Dendritic cell treated with granulocyte-macrophage colony-stimulating factor and Interleukin-4, amounts not matched to agents 40 ng/mL and 50 ng/mL, for 4 days (primary cell): ENCODE results near the gene PALLD.

Experiments used
- H3K27ac Mint-ChIP-seq: one replicate; pipeline ENCODE4 v1.8.0; 2022; ENCODE audit warnings: mild to moderate bottlenecking, mixed read lengths
- H3K27me3 Mint-ChIP-seq: one replicate; pipeline ENCODE4 v1.8.0; 2022; ENCODE audit warnings: mild to moderate bottlenecking, mixed read lengths
- H3K36me3 Mint-ChIP-seq: one replicate; pipeline ENCODE4 v1.8.0; 2022; ENCODE audit warnings: low read depth, mixed read lengths
- H3K4me1 Mint-ChIP-seq: one replicate; pipeline ENCODE4 v1.8.0; 2022; ENCODE audit warnings: low read depth, mixed read lengths
- H3K4me3 Mint-ChIP-seq: one replicate; pipeline ENCODE4 v1.8.0; 2022; ENCODE audit warnings: mild to moderate bottlenecking, moderate library complexity, mixed read lengths
- H3K9me3 Mint-ChIP-seq: one replicate; pipeline ENCODE4 v1.8.0; 2022; ENCODE audit warnings: mixed read lengths
- intact Hi-C: fragments of 100-400 bp; cut with micrococcal nuclease; formaldehyde crosslinking; loops from one replicate; pipeline ENCODE4 v1.15.0; 2022

PALLD gene

DNA sequence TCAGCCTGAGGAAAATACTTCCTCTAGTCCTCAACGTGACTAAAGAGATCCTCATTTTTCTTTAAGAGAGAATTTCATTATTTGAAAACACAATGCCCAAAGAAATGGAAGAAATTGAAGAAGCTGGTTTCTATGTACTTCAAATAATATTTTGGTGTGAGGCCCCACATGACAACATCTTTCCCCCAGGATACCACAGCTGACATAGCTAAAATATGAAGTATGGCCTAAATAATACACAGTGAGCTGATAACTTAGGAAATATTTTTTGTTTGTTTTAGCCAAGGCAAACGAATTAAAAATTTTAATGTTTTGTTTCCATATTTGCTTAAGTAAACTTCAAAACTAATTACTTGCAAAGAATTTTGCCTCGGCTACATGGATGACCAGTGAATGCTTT is 364.0 kb downstream of the PALLD start:
- intact Hi-C loops: no loop called here
- Mint-ChIP-seq H3K36me3 (peaks cover 53% of the 10 kb centered on the region), H3K27me3 (peaks cover 8% of the 10 kb centered on the region), H3K9me3 (no peaks in the 10 kb centered on the region), H3K27ac (no peak overlapping the region), H3K4me1 (peaks cover 36% of the 10 kb centered on the region), H3K4me3 (no peak overlapping the region)

DNA sequence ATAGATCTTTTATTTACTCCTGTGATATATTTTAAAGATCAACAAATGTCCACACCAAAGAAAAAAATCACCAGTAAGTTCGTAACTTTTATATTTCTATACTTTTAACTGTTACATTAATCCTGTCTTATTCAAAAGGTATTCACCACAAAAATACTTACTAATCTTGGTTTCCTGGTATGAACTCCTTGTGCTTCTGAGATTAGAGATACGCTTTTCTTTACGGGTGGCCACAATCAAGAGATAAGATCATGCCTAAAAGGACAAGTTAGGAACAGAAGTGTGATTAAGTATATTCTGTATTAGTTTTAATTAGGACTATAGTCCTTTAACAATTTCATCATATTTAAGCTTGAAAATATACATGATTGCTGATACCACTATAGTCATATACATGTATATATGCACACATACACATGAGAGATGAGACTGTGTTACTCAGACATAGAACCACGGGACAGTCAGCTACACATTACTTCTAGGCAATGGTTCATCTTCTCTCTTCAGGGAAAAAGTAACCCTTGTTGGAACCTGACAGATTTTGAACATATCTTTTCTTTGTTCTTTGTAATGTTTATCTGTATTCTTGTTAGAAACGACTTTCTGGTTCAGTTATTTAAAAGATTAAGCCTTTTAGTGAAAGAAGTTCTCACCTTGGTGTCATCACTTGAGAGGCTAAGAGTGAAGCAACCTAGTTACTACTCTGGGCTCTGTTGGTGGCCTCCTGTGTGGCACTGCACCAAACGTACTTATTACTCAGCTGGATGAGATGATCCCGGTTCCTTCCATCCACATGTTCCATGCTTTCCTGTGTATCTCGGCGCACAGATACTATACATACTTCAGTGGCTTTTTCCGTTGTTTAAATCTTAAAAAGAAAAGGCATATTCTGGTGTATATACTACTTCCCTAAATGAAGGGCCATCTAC is 367.1 kb downstream of the PALLD start:
- Mint-ChIP-seq H3K9me3 (no peaks in the 10 kb centered on the region), H3K4me1 (peaks cover 44% of the 10 kb centered on the region), H3K27me3 (peaks cover 7% of the 10 kb centered on the region), H3K36me3 (peaks cover 57% of the 10 kb centered on the region), H3K4me3 (no peak overlapping the region), H3K27ac (no peak overlapping the region)
- intact Hi-C loops: no loop called here

DNA sequence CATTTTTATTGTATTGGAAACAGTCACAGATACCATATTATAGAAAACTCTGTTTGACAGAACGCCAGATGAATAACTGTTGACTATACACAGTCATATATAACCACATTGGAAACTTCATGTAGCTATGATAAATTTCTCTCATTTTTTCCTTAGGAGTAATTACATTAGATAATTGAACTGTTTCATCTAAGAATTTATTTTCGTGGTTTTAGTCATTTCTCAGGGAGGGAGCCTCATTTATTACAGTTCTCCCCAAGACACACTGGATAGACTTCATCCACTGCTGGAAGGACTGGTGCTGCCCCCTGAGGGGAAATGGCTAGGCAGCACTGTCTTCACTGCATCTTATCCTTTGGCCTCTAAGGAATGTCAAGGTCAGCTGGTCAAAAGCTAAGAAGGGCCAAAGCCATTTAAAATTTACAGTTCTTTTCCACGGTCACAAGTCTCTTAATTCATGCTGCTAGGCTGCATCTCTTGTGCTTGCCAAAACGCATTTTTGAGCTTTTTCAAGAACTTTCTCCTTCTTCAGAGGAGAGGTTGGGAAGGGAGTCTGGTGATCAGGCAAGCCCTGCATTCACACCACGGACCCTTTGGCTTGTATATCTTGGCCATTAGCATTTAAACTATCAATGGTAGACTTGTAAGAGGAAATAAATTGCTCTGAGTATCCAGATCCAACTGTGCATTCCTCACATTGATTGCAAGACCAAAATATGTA is 368.1 kb downstream of the PALLD start:
- Mint-ChIP-seq H3K4me1 (peaks cover 49% of the 10 kb centered on the region), H3K4me3 (no peak overlapping the region), H3K36me3 (peaks cover 58% of the 10 kb centered on the region), H3K27me3 (peaks cover 13% of the 10 kb centered on the region), H3K9me3 (no peaks in the 10 kb centered on the region), H3K27ac (no peak overlapping the region)
- intact Hi-C loops: no loop called here

DNA sequence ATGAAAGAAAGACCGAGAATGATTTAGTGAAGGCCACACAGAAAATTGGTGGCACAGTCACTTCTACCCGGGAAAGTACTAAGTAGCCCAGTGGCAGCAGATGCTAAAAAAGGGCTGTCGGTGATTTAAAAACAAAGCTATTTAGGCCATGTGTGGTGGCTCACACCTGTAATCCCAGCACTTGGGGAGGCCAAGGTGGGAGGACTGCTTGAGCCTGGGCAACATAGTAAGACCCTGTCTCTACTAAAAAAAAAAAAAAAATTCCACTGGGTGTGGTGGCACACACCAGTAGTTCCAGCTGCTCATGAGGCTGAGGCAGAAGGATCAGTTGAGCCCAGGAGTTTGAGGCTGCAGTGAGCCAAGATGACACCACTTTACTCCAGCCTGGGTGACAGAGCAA is 369.0 kb downstream of the PALLD start:
- Mint-ChIP-seq H3K4me3 (no peak overlapping the region), H3K9me3 (no peaks in the 10 kb centered on the region), H3K36me3 (peaks cover 53% of the 10 kb centered on the region), H3K27ac (no peak overlapping the region), H3K4me1 (peaks cover 40% of the 10 kb centered on the region), H3K27me3 (peaks cover 13% of the 10 kb centered on the region)
- intact Hi-C loops: no loop called here

GRCh38 chr4:168866635-168867034 is 369.8 kb downstream of the PALLD start:
- Mint-ChIP-seq H3K4me3 (no peak overlapping the region), H3K27ac (no peak overlapping the region), H3K27me3 (peaks cover 15% of the 10 kb centered on the region), H3K36me3 (peaks cover 52% of the 10 kb centered on the region), H3K9me3 (no peaks in the 10 kb centered on the region), H3K4me1 (peaks cover 34% of the 10 kb centered on the region)
- intact Hi-C loops: no loop called here

DNA sequence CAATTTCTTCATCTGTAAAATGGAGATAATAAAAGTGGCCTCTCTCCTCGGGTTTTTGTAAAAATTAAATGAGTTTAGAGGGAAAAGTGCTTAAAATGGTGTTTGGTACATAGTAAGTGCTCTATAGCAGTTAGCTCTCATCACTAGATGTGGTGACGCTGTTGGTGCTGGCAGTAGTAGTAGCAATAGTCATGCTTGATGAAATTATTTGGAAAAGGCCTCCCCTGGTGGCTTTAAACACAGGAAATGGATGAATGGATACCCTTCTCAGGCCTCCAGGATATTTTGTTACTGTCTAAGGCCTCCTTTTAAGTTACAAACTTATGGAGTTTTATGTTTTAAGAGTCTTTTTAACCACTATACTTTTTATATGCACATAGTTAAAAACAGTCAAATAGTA is 370.3 kb downstream of the PALLD start:
- peaks cover 38% of the 10 kb centered on the region for H3K4me1 Mint-ChIP-seq
- H3K4me3 Mint-ChIP-seq: no peak overlapping the region
- peaks cover 52% of the 10 kb centered on the region for H3K36me3 Mint-ChIP-seq
- H3K27me3 Mint-ChIP-seq: peaks cover 20% of the 10 kb centered on the region
- H3K9me3 Mint-ChIP-seq: no peaks in the 10 kb centered on the region
- no peak overlapping the region for H3K27ac Mint-ChIP-seq
- intact Hi-C loops: no loop called here

DNA sequence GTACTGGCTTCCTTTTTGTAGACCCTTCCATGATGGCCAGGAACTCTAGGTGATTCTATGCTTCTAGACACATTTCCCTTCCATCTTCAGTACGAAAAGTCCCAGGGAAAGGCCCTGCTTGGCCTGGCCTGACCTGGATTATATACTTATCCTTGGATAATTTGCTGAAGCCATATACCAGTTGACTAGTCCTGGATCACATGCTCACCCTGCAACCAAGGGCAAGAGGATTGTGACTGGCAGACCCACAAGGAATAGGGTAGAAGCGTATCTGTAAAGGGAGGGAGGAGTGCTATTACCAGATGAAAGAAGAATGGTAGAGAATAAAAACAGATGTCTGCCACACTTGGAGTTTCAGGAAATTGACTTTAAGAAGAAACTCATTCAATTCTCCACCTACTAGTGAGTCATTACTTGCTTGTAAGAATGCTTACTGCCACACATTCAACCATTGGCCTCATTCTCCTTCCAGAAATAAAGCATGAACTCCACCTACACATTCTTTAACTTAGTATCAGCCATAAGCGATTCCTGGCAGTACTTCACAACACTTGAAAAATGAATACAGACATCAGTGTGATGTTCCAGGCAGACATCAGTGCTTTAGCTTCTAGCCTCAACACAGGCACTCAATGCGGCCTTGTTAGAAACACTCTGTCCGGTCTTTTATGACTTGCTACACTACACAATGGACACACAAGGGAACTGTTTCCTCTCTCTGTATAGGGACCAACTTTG is 371.4 kb downstream of the PALLD start:
- Mint-ChIP-seq H3K4me1 (peaks cover 29% of the 10 kb centered on the region), H3K27ac (no peak overlapping the region), H3K36me3 (peaks cover 48% of the 10 kb centered on the region), H3K4me3 (no peak overlapping the region), H3K9me3 (no peaks in the 10 kb centered on the region), H3K27me3 (peaks cover 18% of the 10 kb centered on the region)
- intact Hi-C loops: no loop called here

- H3K36me3 Mint-ChIP-seq: peaks cover 49% of the 10 kb centered on the region
- H3K9me3 Mint-ChIP-seq: no peaks in the 10 kb centered on the region
- H3K4me1 Mint-ChIP-seq: peaks cover 26% of the 10 kb centered on the region
- intact Hi-C loops: no loop called here
- H3K27me3 Mint-ChIP-seq: peaks cover 18% of the 10 kb centered on the region
- no peak overlapping the region for H3K27ac Mint-ChIP-seq
- no peak overlapping the region for H3K4me3 Mint-ChIP-seq
These were observed 371.9 kb downstream of the PALLD start for GRCh38 chr4:168868802-168869201.

DNA sequence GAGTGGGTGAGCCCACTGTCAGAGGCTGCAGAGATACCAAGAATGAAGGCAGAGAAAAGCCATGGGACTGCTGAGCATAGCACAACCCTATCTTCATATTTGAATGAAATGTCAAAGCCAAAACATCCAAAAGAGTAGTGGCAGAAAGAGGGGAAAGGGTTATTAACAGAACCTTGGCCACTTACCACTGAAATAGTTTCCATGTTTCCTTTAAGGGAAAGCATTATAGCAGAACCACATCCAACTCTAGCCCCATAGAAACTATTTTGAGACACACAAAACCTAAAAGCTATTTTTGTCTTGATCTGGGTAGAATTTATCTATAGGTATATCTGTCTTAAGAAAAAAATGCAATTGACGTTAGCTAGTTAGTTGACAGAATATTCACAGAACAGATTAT is 373.2 kb downstream of the PALLD start:
- H3K9me3 Mint-ChIP-seq: no peaks in the 10 kb centered on the region
- H3K36me3 Mint-ChIP-seq: peaks cover 58% of the 10 kb centered on the region
- intact Hi-C loops: no loop called here
- H3K27me3 Mint-ChIP-seq: peaks cover 29% of the 10 kb centered on the region
- H3K4me1 Mint-ChIP-seq: peaks cover 31% of the 10 kb centered on the region
- no peak overlapping the region for H3K27ac Mint-ChIP-seq
- no peak overlapping the region for H3K4me3 Mint-ChIP-seq

- Mint-ChIP-seq H3K27ac (no peak overlapping the region), H3K4me1 (peaks cover 38% of the 10 kb centered on the region), H3K9me3 (no peaks in the 10 kb centered on the region), H3K27me3 (peaks cover 40% of the 10 kb centered on the region), H3K4me3 (no peak overlapping the region), H3K36me3 (peaks cover 66% of the 10 kb centered on the region)
- intact Hi-C loops: no loop called here
These were observed 374.8 kb downstream of the PALLD start for GRCh38 chr4:168871632-168872031.

- intact Hi-C loops: no loop called here
- H3K36me3 Mint-ChIP-seq: peaks cover 66% of the 10 kb centered on the region
- peaks cover 49% of the 10 kb centered on the region for H3K27me3 Mint-ChIP-seq
- H3K4me3 Mint-ChIP-seq: no peak overlapping the region
- H3K27ac Mint-ChIP-seq: no peak overlapping the region
- H3K9me3 Mint-ChIP-seq: no peaks in the 10 kb centered on the region
- peaks cover 43% of the 10 kb centered on the region for H3K4me1 Mint-ChIP-seq
These were observed 377.2 kb downstream of the PALLD start for GRCh38 chr4:168874083-168874482.

- peaks cover 41% of the 10 kb centered on the region for H3K27me3 Mint-ChIP-seq
- no peak overlapping the region for H3K27ac Mint-ChIP-seq
- H3K36me3 Mint-ChIP-seq: peaks cover 72% of the 10 kb centered on the region
- no peaks in the 10 kb centered on the region for H3K9me3 Mint-ChIP-seq
- H3K4me3 Mint-ChIP-seq: no peak overlapping the region
- intact Hi-C loops: no loop called here
- peaks cover 53% of the 10 kb centered on the region for H3K4me1 Mint-ChIP-seq
These were observed 379.3 kb downstream of the PALLD start for GRCh38 chr4:168876106-168876505.

- Mint-ChIP-seq H3K27me3 (peaks cover 37% of the 10 kb centered on the region), H3K4me1 (peaks cover 55% of the 10 kb centered on the region), H3K36me3 (peaks cover 69% of the 10 kb centered on the region), H3K27ac (peak overlapping the region; percentile 59), H3K9me3 (no peaks in the 10 kb centered on the region), H3K4me3 (peak overlapping the region; percentile 66)
- intact Hi-C loops: no loop called here
These were observed 380.9 kb downstream of the PALLD start for GRCh38 chr4:168877511-168878491.
